ENCODE results near the gene MCU.
A peak's percentile ranks its signal among the peaks of the same experiment; 100 is the strongest.

Gene MCU

DNA sequence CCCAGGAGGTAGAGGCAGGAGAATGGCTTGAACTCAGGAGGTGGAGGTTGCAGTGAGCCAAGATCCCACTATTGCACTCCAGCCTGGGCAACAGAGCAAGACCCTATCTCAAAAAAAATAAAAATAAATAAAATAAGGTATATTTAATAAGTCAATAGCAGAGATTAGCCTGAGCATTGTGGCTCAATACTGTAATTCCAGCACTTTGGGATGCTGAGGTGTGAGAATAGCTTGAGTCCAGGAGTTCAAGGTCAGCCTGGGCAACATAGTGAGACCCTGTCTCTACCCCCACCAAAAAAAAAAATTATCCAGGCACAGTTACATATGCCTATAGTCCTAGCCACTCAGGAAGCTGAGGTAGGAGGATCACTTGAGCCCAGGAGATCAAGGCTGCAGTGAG lies 163.2 kb downstream of the MCU start:
- no peak for DNase-seq (ENCODE audit: extremely low read depth, low read depth)
- TF ChIP-seq CTCF (IDR thresholded peaks at IDR 0.05; ENCODE audit: low read depth, low read length), result no peak

DNA sequence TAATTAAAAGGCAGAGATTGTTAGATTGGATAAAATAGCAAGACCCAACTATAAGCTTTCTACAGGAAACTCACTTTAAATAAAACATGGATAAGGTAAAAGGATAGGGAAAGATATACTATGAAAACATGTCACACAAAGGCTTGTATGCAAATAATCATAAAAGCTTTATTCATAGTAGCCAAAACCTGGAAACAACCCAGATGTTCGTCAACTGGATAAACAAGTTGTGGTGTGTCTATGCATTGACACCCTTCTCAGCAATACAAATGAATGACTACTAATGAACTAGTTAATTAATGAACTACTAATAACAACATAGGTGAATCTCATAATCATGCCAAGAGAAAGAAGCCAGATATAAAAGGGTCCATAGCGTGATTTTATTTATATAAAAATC lies 163.8 kb downstream of the MCU start:
- no peak for DNase-seq (ENCODE audit: extremely low read depth, low read depth)
- no peak for TF ChIP-seq CTCF (IDR thresholded peaks at IDR 0.05; ENCODE audit: low read depth, low read length)

DNA sequence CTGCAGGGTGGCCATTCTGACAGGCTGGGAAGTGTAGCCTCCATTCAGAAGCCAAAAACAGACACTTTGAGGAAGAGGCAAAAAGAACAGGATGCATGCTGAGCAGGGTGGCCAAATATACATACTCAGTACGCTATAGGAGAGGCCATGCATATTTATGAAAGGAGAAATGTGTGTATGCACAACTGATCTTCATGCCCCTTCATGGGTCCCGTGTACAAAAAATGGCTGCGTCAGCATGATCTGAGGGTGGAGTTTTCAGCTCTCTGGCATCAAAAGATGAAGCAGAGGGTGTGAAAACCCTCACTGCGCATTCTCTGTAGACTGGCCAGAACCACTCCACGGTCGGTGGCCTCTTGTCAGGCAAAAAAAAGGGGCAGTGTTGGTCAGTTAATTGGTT lies 166.1 kb downstream of the MCU start:
- DNase-seq (ENCODE audit: extremely low read depth, low read depth), result no peak
- TF ChIP-seq CTCF (IDR thresholded peaks at IDR 0.05; ENCODE audit: low read depth, low read length), result no peak

DNA sequence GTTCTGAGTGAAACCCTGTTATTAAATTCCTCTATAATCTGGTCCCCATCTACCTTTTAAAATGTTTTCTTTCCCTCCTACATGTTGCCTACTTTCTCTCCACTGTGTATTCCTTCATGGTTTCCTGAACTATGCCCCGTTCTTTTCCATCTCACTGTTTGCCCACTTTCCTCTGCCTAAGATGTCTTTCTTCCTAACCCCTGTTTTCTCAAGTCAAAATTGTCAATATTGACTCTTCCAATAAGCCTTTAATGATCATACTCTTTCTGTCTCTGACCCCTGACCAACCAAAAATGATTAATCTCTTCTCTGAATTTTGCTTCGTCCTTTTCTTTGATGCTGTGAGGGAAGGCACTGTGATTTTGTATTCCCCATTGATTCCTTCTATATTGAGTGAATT lies 171.0 kb downstream of the MCU start:
- DNase-seq (ENCODE audit: extremely low read depth, low read depth), result no peak

DNA sequence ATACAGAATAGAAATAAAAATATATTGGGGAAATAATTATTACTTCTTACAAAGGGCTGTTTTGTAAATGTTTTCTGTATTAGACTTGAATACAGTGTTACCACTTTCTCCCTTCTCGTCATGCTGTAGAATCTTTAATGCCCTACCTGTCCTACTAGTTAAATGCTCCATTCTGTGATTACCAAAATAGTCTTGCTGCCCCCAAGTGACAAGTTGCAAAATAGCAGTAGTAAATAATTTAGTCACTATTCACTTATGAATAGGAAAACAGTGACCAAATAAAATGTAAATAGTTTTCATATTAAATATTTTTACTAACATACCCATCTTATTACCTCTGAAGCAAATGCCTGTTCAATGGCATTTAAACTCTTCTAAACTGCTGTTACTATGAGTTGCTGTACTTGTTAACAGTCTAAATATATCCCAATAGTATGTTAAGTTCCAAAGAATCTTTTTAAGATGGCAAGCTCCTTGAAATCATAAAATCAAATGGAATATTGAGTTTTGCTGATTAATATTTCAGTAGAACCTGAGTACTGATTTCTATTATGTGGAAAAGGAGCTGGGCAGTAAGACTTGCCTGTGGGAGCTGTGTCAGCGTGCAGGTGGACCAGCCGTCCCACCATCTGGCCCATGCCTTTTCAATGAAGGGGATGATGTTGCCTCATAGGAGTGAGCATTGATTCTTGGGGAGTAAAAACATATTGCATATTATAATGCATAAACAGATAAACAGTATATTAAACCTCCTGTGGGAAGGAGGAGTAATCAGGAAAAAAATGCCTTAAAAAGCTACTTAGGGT lies 183.5 kb downstream of the MCU start:
- TF ChIP-seq CTCF (IDR thresholded peaks at IDR 0.05; ENCODE audit: low read depth, low read length), result peak; percentile 45
- DNase-seq (ENCODE audit: extremely low read depth, low read depth), result no peak

More for the DNA sequence above, 171.0 kb downstream of the MCU start:
- TF ChIP-seq CTCF (IDR thresholded peaks at IDR 0.05; ENCODE audit: low read depth, low read length), result no peak

DNA sequence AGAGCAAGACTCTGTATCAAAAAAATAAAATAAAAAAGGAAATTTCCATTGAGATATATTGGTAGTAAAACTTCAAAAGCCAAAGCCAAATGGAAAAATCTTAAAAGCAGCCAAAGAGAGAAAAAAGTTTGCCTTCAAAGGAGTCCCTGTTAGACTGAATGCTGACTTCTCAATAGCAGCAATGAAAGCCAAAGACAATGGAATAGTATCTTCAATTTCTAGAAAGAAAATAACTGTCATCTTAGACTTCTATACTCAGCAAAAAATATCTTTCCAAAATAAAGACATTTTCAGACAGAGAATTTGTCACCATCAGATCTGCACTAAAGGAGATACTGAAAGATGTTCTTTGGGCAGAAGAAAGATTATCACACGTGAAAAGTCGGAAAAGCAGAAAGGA lies 187.3 kb downstream of the MCU start:
- DNase-seq (ENCODE audit: extremely low read depth, low read depth), result no peak
- TF ChIP-seq CTCF (IDR thresholded peaks at IDR 0.05; ENCODE audit: low read depth, low read length), result no peak

DNA sequence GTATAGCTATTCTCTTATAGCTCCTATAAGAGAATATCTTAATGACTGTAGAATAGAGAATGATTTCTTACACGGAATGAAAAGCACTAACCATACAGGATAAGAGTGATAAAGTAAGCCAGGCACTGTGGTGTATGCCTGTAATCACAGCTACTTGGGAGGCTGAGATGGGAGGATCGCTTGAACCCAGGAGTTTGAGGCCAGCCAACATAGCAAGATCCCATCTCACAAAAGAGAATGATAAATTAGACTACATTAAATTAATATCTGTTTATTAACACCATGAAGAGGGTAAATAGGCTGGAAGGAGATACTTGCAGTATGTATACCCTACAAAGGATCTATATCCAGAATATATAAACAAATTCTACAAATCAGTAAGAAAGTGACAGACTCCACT lies 189.3 kb downstream of the MCU start:
- no peak for TF ChIP-seq CTCF (IDR thresholded peaks at IDR 0.05; ENCODE audit: low read depth, low read length)
- no peak for DNase-seq (ENCODE audit: extremely low read depth, low read depth)

Measured in AG09319 (cell line).